Astrocyte (in vitro differentiated cells and primary cell): ENCODE results near the gene ANKRD36C. TPM values are rescaled to one million over a fixed set of nuclear protein-coding genes. Genes with fewer than 3 reads are reported as not detected.
"Not testable (repeated sequence)": the region's sequence is repeated elsewhere in the genome, so short reads cannot be mapped to it uniquely, and the experiment has no call there.

Experiments
- DNase-seq: peaks from one replicate; pipeline ENCODE4 v3.0.0-alpha.2; 2010; ENCODE audit warnings: low read depth
- FAIRE-seq: peaks from 2 replicates; lab custom pipeline; 2011; peaks lifted over from hg19 to GRCh38; lab: Jason Lieb, UNC
- H2AFZ ChIP-seq: 2 replicates; pipeline ENCODE4 v1.6.0; 2012; ENCODE audit warnings: low read depth, low read length, inconsistent platforms
- H3K27ac ChIP-seq: 2 replicates; pipeline ENCODE4 v1.5.1; 2011; ENCODE audit warnings: low read depth, low read length, inconsistent platforms
- H3K27me3 ChIP-seq: 2 replicates; pipeline ENCODE4 v1.6.0; 2011; ENCODE audit warnings: low read length, inconsistent platforms; ENCODE audit not compliant: insufficient read depth
- H3K36me3 ChIP-seq: 2 replicates; pipeline ENCODE4 v1.5.1; 2011; ENCODE audit warnings: low read length, inconsistent platforms; ENCODE audit not compliant: insufficient read depth
- H3K4me1 ChIP-seq: 2 replicates; pipeline ENCODE4 v1.5.1; 2011; ENCODE audit warnings: low read length, inconsistent platforms; ENCODE audit not compliant: insufficient read depth
- H3K4me2 ChIP-seq: 2 replicates; pipeline ENCODE4 v1.6.0; 2012; ENCODE audit warnings: low read length, inconsistent platforms
- H3K4me3 ChIP-seq: 2 replicates; pipeline ENCODE4 v1.5.1; 2011; ENCODE audit warnings: low read depth, mild to moderate bottlenecking, low read length, inconsistent platforms; ENCODE audit not compliant: insufficient read depth
- H3K79me2 ChIP-seq: 2 replicates; pipeline ENCODE4 v1.6.0; 2012; ENCODE audit warnings: mild to moderate bottlenecking, low read length, inconsistent platforms; ENCODE audit not compliant: insufficient read depth
- H3K9ac ChIP-seq: 2 replicates; pipeline ENCODE4 v1.6.0; 2012; ENCODE audit warnings: mild to moderate bottlenecking, low read length, inconsistent platforms
- H3K9me3 ChIP-seq: 2 replicates; pipeline ENCODE4 v1.5.1; 2012; ENCODE audit warnings: low read depth, mild to moderate bottlenecking, low read length, inconsistent platforms; ENCODE audit not compliant: insufficient read depth
- H4K20me1 ChIP-seq: 2 replicates; pipeline ENCODE4 v1.6.0; 2012; ENCODE audit warnings: low read length, inconsistent platforms; ENCODE audit not compliant: insufficient read depth
- H3K27ac Mint-ChIP-seq: one replicate; pipeline ENCODE4 v1.8.0; 2021; ENCODE audit warnings: mild to moderate bottlenecking, mixed read lengths; ENCODE audit not compliant: unreplicated experiment
- H3K27me3 Mint-ChIP-seq: one replicate; pipeline ENCODE4 v1.8.0; 2021; ENCODE audit warnings: low read depth, mixed read lengths; ENCODE audit not compliant: unreplicated experiment
- H3K36me3 Mint-ChIP-seq: one replicate; pipeline ENCODE4 v1.8.0; 2021; ENCODE audit warnings: low read depth, mixed read lengths; ENCODE audit not compliant: unreplicated experiment
- H3K4me1 Mint-ChIP-seq: one replicate; pipeline ENCODE4 v1.8.0; 2021; ENCODE audit warnings: low read depth, mixed read lengths; ENCODE audit not compliant: unreplicated experiment
- H3K4me3 Mint-ChIP-seq: one replicate; pipeline ENCODE4 v1.8.0; 2021; ENCODE audit warnings: mild to moderate bottlenecking, moderate library complexity, mixed read lengths; ENCODE audit not compliant: unreplicated experiment
- H3K9me3 Mint-ChIP-seq: one replicate; pipeline ENCODE4 v1.8.0; 2021; ENCODE audit warnings: mild to moderate bottlenecking, mixed read lengths; ENCODE audit not compliant: unreplicated experiment
- total RNA-seq: library from RNA; stranded (reverse); gene quantifications from 2 replicates; pipeline ENCODE4 v1.2.1, GENCODE V29; 2021

Gene ANKRD36C
- total RNA-seq, 1 donor from 2014 or later, result 24.7 TPM

GRCh38 chr2:95894443-95894842 lies 97.2 kb downstream of the ANKRD36C start:
- not testable (repeated sequence) for H3K27ac ChIP-seq, H3K4me2 ChIP-seq, H3K27ac Mint-ChIP-seq, H3K4me1 ChIP-seq, H3K4me1 Mint-ChIP-seq, H4K20me1 ChIP-seq, H3K4me3 Mint-ChIP-seq, H3K9me3 Mint-ChIP-seq, FAIRE-seq, H3K27me3 ChIP-seq, H3K27me3 Mint-ChIP-seq, H3K4me3 ChIP-seq, H3K36me3 ChIP-seq, H3K9ac ChIP-seq, H3K9me3 ChIP-seq, H3K36me3 Mint-ChIP-seq, H3K79me2 ChIP-seq, DNase-seq, H2AFZ ChIP-seq

- H3K27ac ChIP-seq, FAIRE-seq, H3K36me3 ChIP-seq, H3K4me2 ChIP-seq, H3K4me3 Mint-ChIP-seq, H3K9ac ChIP-seq, H3K4me3 ChIP-seq, DNase-seq, H3K9me3 ChIP-seq, H3K4me1 Mint-ChIP-seq, H3K27me3 Mint-ChIP-seq, H3K79me2 ChIP-seq, H3K9me3 Mint-ChIP-seq, H3K27me3 ChIP-seq, H4K20me1 ChIP-seq, H3K36me3 Mint-ChIP-seq, H3K27ac Mint-ChIP-seq, H3K4me1 ChIP-seq, H2AFZ ChIP-seq: not testable (repeated sequence)
Observed at GRCh38 chr2:95867929-95868328, 123.7 kb downstream of the ANKRD36C start.

- H3K27me3 ChIP-seq, H3K4me2 ChIP-seq, H3K9me3 Mint-ChIP-seq, H2AFZ ChIP-seq, H3K9me3 ChIP-seq, H3K4me1 ChIP-seq, H3K4me1 Mint-ChIP-seq, H3K4me3 Mint-ChIP-seq, H3K27me3 Mint-ChIP-seq, H3K27ac Mint-ChIP-seq, H3K27ac ChIP-seq, H3K79me2 ChIP-seq, H4K20me1 ChIP-seq, H3K4me3 ChIP-seq, H3K9ac ChIP-seq, FAIRE-seq, DNase-seq, H3K36me3 Mint-ChIP-seq, H3K36me3 ChIP-seq: not testable (repeated sequence)
Observed at GRCh38 chr2:95867047-95867677, 124.5 kb downstream of the ANKRD36C start.

GRCh38 chr2:95862121-95862520 lies 129.5 kb downstream of the ANKRD36C start:
- not testable (repeated sequence) for H3K4me2 ChIP-seq, H3K4me1 ChIP-seq, H3K9me3 ChIP-seq, H3K27me3 Mint-ChIP-seq, H3K4me3 ChIP-seq, H3K27me3 ChIP-seq, H3K36me3 ChIP-seq, H3K27ac Mint-ChIP-seq, H3K79me2 ChIP-seq, H2AFZ ChIP-seq, H3K27ac ChIP-seq, H3K36me3 Mint-ChIP-seq, H3K4me3 Mint-ChIP-seq, FAIRE-seq, H3K9ac ChIP-seq, H3K9me3 Mint-ChIP-seq, H4K20me1 ChIP-seq
- peaks cover 15% of the 10 kb centered on the region for H3K4me1 Mint-ChIP-seq
- DNase-seq, result peak; percentile 34
